HEK293 (cell line): ENCODE measurements around the gene ZBTB1.

Experiments
- CTCF ChIA-PET: fragments of 350-600 bp; formaldehyde crosslinking; extraction: SDS; loops from one replicate; lab custom pipeline; 2021; ENCODE audit warnings: antibody characterized with exemption; lab: Yijun Ruan, JAX
- POLR2A ChIA-PET: fragments of 300-600 bp; formaldehyde crosslinking; extraction: SDS; loops from one replicate; lab custom pipeline; 2020; ENCODE audit warnings: antibody characterized with exemption, inconsistent platforms; lab: Yijun Ruan, JAX
- H3K27ac ChIP-seq: fragments of 200-500 bp; sonication (Bioruptor generic); 2 replicates; pipeline ENCODE4 v1.5.1; 2014; ENCODE audit warnings: low read depth, low read length, control low read depth, inconsistent platforms; ENCODE audit errors: extremely low read depth
- H3K36me3 ChIP-seq, 2 experiments: fragments of 200-500 bp in 1 of 2; sonication (Bioruptor generic) in 1 of 2; 1 replicate in 1 of 2; 2 replicates in 1 of 2; pipeline ENCODE4 v1.5.1; 2014 to 2017; ENCODE audit warnings: inconsistent platforms in 2 of 2, low read length in 2 of 2; ENCODE audit not compliant: control insufficient read depth in 2 of 2, insufficient read depth in 1 of 2
- H3K4me1 ChIP-seq: fragments of 200-500 bp; sonication (Bioruptor generic); 2 replicates; pipeline ENCODE4 v1.5.1; 2014; ENCODE audit warnings: mild to moderate bottlenecking, low read length, inconsistent platforms; ENCODE audit not compliant: control insufficient read depth, insufficient read depth
- H3K4me3 ChIP-seq: 2 replicates; pipeline ENCODE4 v1.5.1; 2011; ENCODE audit warnings: low read depth, mild to moderate bottlenecking, control low read depth, low read length, moderate library complexity
- H3K9me3 ChIP-seq: fragments of 200-500 bp; sonication (Bioruptor generic); 2 replicates; pipeline ENCODE4 v1.5.1; 2014; ENCODE audit warnings: low read depth, low read length, inconsistent platforms; ENCODE audit not compliant: control insufficient read depth, insufficient read depth
- GLI4 ChIP-seq: fragments of 450-650 bp; formaldehyde crosslinking; IDR thresholded peaks from 2 replicates; pipeline ENCODE4 v1.5.1; 2016; ENCODE audit warnings: missing biosample characterization, missing genetic modification characterization
- GLIS2 ChIP-seq: fragments of 450-650 bp; formaldehyde crosslinking; IDR thresholded peaks from 2 replicates; pipeline ENCODE4 v1.5.1; 2016; ENCODE audit warnings: missing biosample characterization, missing genetic modification characterization
- HIC1 ChIP-seq: fragments of 450-650 bp; formaldehyde crosslinking; IDR thresholded peaks from 2 replicates; pipeline ENCODE4 v1.5.1; 2016; ENCODE audit warnings: missing biosample characterization, missing genetic modification characterization
- OSR2 ChIP-seq: fragments of 450-650 bp; formaldehyde crosslinking; IDR thresholded peaks from 2 replicates; pipeline ENCODE4 v1.5.1; 2016; ENCODE audit warnings: missing biosample characterization, missing genetic modification characterization
- PATZ1 ChIP-seq: fragments of 450-650 bp; formaldehyde crosslinking; IDR thresholded peaks from 2 replicates; pipeline ENCODE4 v1.5.1; 2016; ENCODE audit warnings: missing biosample characterization, missing genetic modification characterization
- SCRT2 ChIP-seq: fragments of 450-650 bp; formaldehyde crosslinking; IDR thresholded peaks from 2 replicates; pipeline ENCODE4 v1.5.1; 2016; ENCODE audit warnings: missing biosample characterization, missing genetic modification characterization
- ZBTB10 ChIP-seq: fragments of 450-650 bp; formaldehyde crosslinking; IDR thresholded peaks from 2 replicates; pipeline ENCODE4 v1.5.1; 2016; ENCODE audit warnings: missing biosample characterization, missing genetic modification characterization
- ZBTB11 ChIP-seq: fragments of 450-650 bp; formaldehyde crosslinking; conservative IDR thresholded peaks from 2 replicates; pipeline ENCODE4 v1.5.1; 2016; ENCODE audit warnings: low read depth, missing biosample characterization, missing genetic modification characterization
- ZEB2 ChIP-seq: fragments of 450-650 bp; formaldehyde crosslinking; IDR thresholded peaks from 2 replicates; pipeline ENCODE4 v1.5.1; 2016; ENCODE audit warnings: missing biosample characterization, missing genetic modification characterization
- ZFP41 ChIP-seq: fragments of 450-650 bp; formaldehyde crosslinking; IDR thresholded peaks from 2 replicates; pipeline ENCODE4 v1.5.1; 2016; ENCODE audit warnings: missing biosample characterization, missing genetic modification characterization, borderline replicate concordance
- ZNF2 ChIP-seq: fragments of 450-650 bp; formaldehyde crosslinking; IDR thresholded peaks from 2 replicates; pipeline ENCODE4 v1.5.1; 2016; ENCODE audit warnings: missing biosample characterization, missing genetic modification characterization
- ZNF335 ChIP-seq: fragments of 450-650 bp; formaldehyde crosslinking; conservative IDR thresholded peaks from 2 replicates; pipeline ENCODE4 v1.5.1; 2016; ENCODE audit warnings: missing biosample characterization, missing genetic modification characterization
- ZNF394 ChIP-seq: fragments of 450-650 bp; formaldehyde crosslinking; IDR thresholded peaks from 2 replicates; pipeline ENCODE4 v1.5.1; 2016; ENCODE audit warnings: missing biosample characterization, missing genetic modification characterization, mild to moderate bottlenecking, moderate library complexity, borderline replicate concordance
- ZNF514 ChIP-seq: fragments of 450-650 bp; formaldehyde crosslinking; IDR thresholded peaks from 2 replicates; pipeline ENCODE4 v1.5.1; 2016; ENCODE audit warnings: missing biosample characterization, missing genetic modification characterization
- ZNF521 ChIP-seq: fragments of 450-650 bp; formaldehyde crosslinking; IDR thresholded peaks from 2 replicates; pipeline ENCODE4 v1.5.1; 2017; ENCODE audit warnings: missing biosample characterization, mild to moderate bottlenecking, missing genetic modification characterization
- ZNF645 ChIP-seq: fragments of 450-650 bp; formaldehyde crosslinking; IDR thresholded peaks from 2 replicates; pipeline ENCODE4; 2016; ENCODE audit warnings: missing biosample characterization, missing genetic modification characterization
- ZSCAN18 ChIP-seq: fragments of 450-650 bp; formaldehyde crosslinking; IDR thresholded peaks from 2 replicates; pipeline ENCODE4 v1.5.1; 2016; ENCODE audit warnings: missing biosample characterization, missing genetic modification characterization
- ZSCAN4 ChIP-seq: fragments of 450-650 bp; formaldehyde crosslinking; IDR thresholded peaks from 2 replicates; pipeline ENCODE4 v1.5.1; 2017; ENCODE audit warnings: missing biosample characterization, missing genetic modification characterization

Gene ZBTB1

GRCh38 chr14:64502887-64503433, 1.6 kb upstream of the ZBTB1 start:
- CTCF ChIA-PET: interaction anchor here (1.0 kb wide), 3 partner anchors 29 to 134 kb away, joined by 3 to 4 read pairs (median 3); no protein-coding TSS in a partner anchor
- POLR2A ChIA-PET: interaction anchor here (0.7 to 5.2 kb wide), 5 partner anchors 10 to 377 kb away, joined by 3 to 54 read pairs (median 9); partner anchors contain the start of genes HSPA2, MTHFD1 and SPTB
- H3K9me3 ChIP-seq: no peaks in the 10 kb centered on the region
- H3K4me1 ChIP-seq: peaks cover 23% of the 10 kb centered on the region
- H3K4me3 ChIP-seq: peak overlapping the region; percentile 62
- H3K36me3 ChIP-seq: peaks cover 2 to 11% of the 10 kb centered on the region in 2 experiments; a peak in 2 of 3 replicates
- peak; percentile 94 for TF ChIP-seq ZBTB11 (tag by site-specific recombination)
- no peak for TF ChIP-seq ZEB2
- TF ChIP-seq ZNF521: no peak
- TF ChIP-seq ZFP41: no peak
- no peak for TF ChIP-seq HIC1 (tag by site-specific recombination)
- TF ChIP-seq ZNF335 (tag by site-specific recombination): peak; percentile 32; the same call in 1 of the 2 replicates
- 0 out of 2 replicates have a peak, but pooled peaks have one; percentile 37 for TF ChIP-seq ZNF394 (tag by site-specific recombination)
- peak; percentile 60; the same call in 1 of the 2 replicates for TF ChIP-seq ZNF2 (tag by site-specific recombination)
- TF ChIP-seq ZSCAN18 (tag by site-specific recombination): no peak
- no peak for TF ChIP-seq ZSCAN4 (tag by site-specific recombination)
- TF ChIP-seq SCRT2 (tag by site-specific recombination): peak; percentile 54; the same call in 1 of the 2 replicates
- no peak for TF ChIP-seq GLI4 (tag by site-specific recombination)
- TF ChIP-seq ZNF645 (tag by site-specific recombination): no peak
- 0 out of 2 replicates have a peak, but pooled peaks have one; percentile 41 for TF ChIP-seq ZBTB10 (tag by site-specific recombination)
- TF ChIP-seq GLIS2 (tag by site-specific recombination): peak; percentile 77; the same call in 1 of the 2 replicates
- no peak for TF ChIP-seq ZNF514 (tag by site-specific recombination)
- TF ChIP-seq PATZ1: peak; percentile 17; the same call in 1 of the 2 replicates
- 0 out of 2 replicates have a peak, but pooled peaks have one; percentile 9 for TF ChIP-seq OSR2
- peak overlapping the region; percentile 99 for H3K27ac ChIP-seq
